GM23338 (cell line): ENCODE results near the gene MFRP. TPM values are rescaled to one million over a fixed set of nuclear protein-coding genes. Genes with fewer than 3 reads are reported as not detected.

Experiments
- ATAC-seq: fragments of 200-7000 bp; cut with Tn5 transposase; 3 replicates; pipeline ENCODE4 v1.9.1; 2020
- DNase-seq: peaks from one replicate; pipeline ENCODE4 v3.0.0-alpha.2; 2015; ENCODE audit warnings: low spot score
- H2AFZ ChIP-seq: fragments of 200-600 bp; sonication (generic); 2 replicates; pipeline ENCODE4 v1.8.0; 2016; ENCODE audit warnings: antibody characterized with exemption, mild to moderate bottlenecking, moderate library complexity
- H3F3A ChIP-seq: fragments of 200-600 bp; sonication (generic); replicated peaks from 2 replicates; pipeline ENCODE4 v1.8.0; 2017; ENCODE audit warnings: antibody characterized with exemption, mixed run types, low read depth
- H3K27ac ChIP-seq: fragments of 200-600 bp; sonication (generic); 2 replicates; pipeline ENCODE4 v1.6.1; 2016; ENCODE audit warnings: low read depth
- H3K27me3 ChIP-seq: fragments of 200-600 bp; sonication (generic); 2 replicates; pipeline ENCODE4 v1.8.0; 2016; ENCODE audit warnings: mild to moderate bottlenecking, mixed run types, moderate library complexity; ENCODE audit not compliant: insufficient read depth
- H3K36me3 ChIP-seq: fragments of 200-600 bp; sonication (generic); 2 replicates; pipeline ENCODE4 v1.8.0; 2016; ENCODE audit warnings: mild to moderate bottlenecking; ENCODE audit not compliant: insufficient read depth
- H3K4me1 ChIP-seq: fragments of 200-600 bp; sonication (generic); 2 replicates; pipeline ENCODE4 v1.8.0; 2016; ENCODE audit warnings: mild to moderate bottlenecking, moderate library complexity; ENCODE audit not compliant: insufficient read depth
- H3K4me2 ChIP-seq: fragments of 200-600 bp; sonication (generic); 2 replicates; pipeline ENCODE4 v1.7.1; 2017; ENCODE audit warnings: mixed run types
- H3K4me3 ChIP-seq: fragments of 200-600 bp; sonication (generic); 2 replicates; pipeline ENCODE4 v1.6.1; 2016; ENCODE audit warnings: mixed run types
- H3K79me2 ChIP-seq: fragments of 200-600 bp; sonication (generic); replicated peaks from 2 replicates; pipeline ENCODE4 v1.8.0; 2017; ENCODE audit warnings: mild to moderate bottlenecking; ENCODE audit not compliant: insufficient read depth
- H3K9me2 ChIP-seq: fragments of 200-600 bp; sonication (generic); 2 replicates; pipeline ENCODE4 v1.8.0; 2017; ENCODE audit not compliant: insufficient read depth
- H4K20me1 ChIP-seq: fragments of 200-600 bp; sonication (generic); replicated peaks from 2 replicates; pipeline ENCODE4 v1.8.0; 2017; ENCODE audit warnings: mild to moderate bottlenecking; ENCODE audit not compliant: insufficient read depth
- H3K27ac Mint-ChIP-seq: 2 replicates; pipeline ENCODE4 v1.8.0; 2020; ENCODE audit warnings: inconsistent platforms, mild to moderate bottlenecking, moderate library complexity, mixed read lengths
- H3K27me3 Mint-ChIP-seq: 3 replicates; pipeline ENCODE4 v1.8.0; 2022; ENCODE audit warnings: low read depth, mild to moderate bottlenecking, moderate library complexity, mixed read lengths, inconsistent platforms; ENCODE audit not compliant: insufficient read depth, poor library complexity
- H3K36me3 Mint-ChIP-seq: 3 replicates; pipeline ENCODE4 v1.8.0; 2021; ENCODE audit warnings: low read depth, mild to moderate bottlenecking, inconsistent platforms, moderate library complexity, mixed read lengths
- H3K4me1 Mint-ChIP-seq: 3 replicates; pipeline ENCODE4 v1.8.0; 2020; ENCODE audit warnings: mild to moderate bottlenecking, inconsistent platforms, mixed read lengths
- H3K4me3 Mint-ChIP-seq: 3 replicates; pipeline ENCODE4 v1.8.0; 2021; ENCODE audit warnings: moderate library complexity, mild to moderate bottlenecking, inconsistent platforms, mixed read lengths
- H3K9me3 Mint-ChIP-seq: 3 replicates; pipeline ENCODE4 v1.8.0; 2020; ENCODE audit warnings: moderate library complexity, mild to moderate bottlenecking, inconsistent platforms, mixed read lengths
- CREB1 ChIP-seq: fragments of 250-450 bp; sonication (Bioruptor Pico); IDR thresholded peaks from 2 replicates; pipeline ENCODE4 v1.5.0; 2020; ENCODE audit warnings: low read depth, mild to moderate bottlenecking, moderate library complexity
- EZH2phosphoT487 ChIP-seq: fragments of 200-600 bp; sonication (generic); IDR thresholded peaks from one replicate; pipeline ENCODE4 v1.8.1; 2018; ENCODE audit warnings: antibody characterized with exemption; ENCODE audit not compliant: unreplicated experiment
- POLR2AphosphoS5 ChIP-seq: IDR thresholded peaks from 2 replicates; pipeline ENCODE4 v1.6.1; 2016; ENCODE audit warnings: antibody characterized with exemption, low read depth
- STAT1 ChIP-seq: IDR thresholded peaks from one replicate; pipeline ENCODE4 v1.6.1; 2016; ENCODE audit warnings: antibody characterized with exemption; ENCODE audit not compliant: unreplicated experiment
- ZNF114 ChIP-seq: fragments of 250-450 bp; sonication (Bioruptor Pico); IDR thresholded peaks from 2 replicates; pipeline ENCODE4 v1.5.0; 2020; ENCODE audit warnings: mild to moderate bottlenecking, moderate library complexity
- polyA plus RNA-seq: library from polyadenylated mRNA; unstranded; fragments of >200 nt; fragmentation: Nextera tagmentation; extraction: Ambion mirVana; gene quantifications from 2 replicates; pipeline ENCODE4 v1.2.1, GENCODE V29; 2016
- total RNA-seq: library from RNA; depleted of rRNA; stranded (reverse); fragments of >200 nt; shearing (Covaris generic); gene quantifications from 2 replicates; pipeline ENCODE4 v1.2.3, GENCODE V29; 2014
- TF ChIP-seq, protein P1 (sequence below): fragments of 250-450 bp; sonication (Bioruptor Pico); IDR thresholded peaks from 2 replicates; pipeline ENCODE4 v1.5.0; 2020; ENCODE audit warnings: mild to moderate bottlenecking, moderate library complexity
- TF ChIP-seq, protein P2 (sequence below): IDR thresholded peaks from one replicate; pipeline ENCODE4 v1.6.1; 2018; ENCODE audit warnings: antibody characterized with exemption; ENCODE audit not compliant: unreplicated experiment

The MFRP gene
- total and polyA plus RNA-seq, 2 experiments from 2014 or later: 0.03 TPM; not detected in 1

DNA sequence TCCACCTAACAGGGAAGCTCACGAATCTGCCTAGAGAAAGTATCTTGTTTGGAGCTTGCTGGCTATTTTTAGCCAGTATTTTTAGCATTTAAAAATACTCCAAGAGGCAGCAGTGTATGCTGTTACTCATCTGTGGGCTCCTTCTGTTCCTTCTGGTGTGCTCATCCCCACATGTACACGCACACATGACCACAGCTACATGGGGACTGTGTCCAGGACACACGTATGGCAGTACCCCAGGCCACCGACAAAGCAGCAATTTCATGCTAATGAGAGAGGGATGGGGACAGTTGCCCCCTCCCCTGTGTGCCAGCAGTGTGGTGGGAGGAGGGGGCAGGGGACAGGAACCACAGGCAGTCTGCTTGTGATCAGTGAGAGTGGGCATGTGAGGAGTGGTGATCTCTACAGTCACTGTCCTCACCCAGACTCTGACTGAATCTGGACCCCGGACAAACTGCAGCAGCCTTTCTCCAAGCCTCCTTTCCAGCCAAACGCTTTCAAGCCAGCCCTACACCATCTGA is 18.6 kb upstream of the MFRP start:
- H3K36me3 ChIP-seq: no peaks in the 10 kb centered on the region
- H3K4me1 Mint-ChIP-seq: peaks cover 57% of the 10 kb centered on the region
- no peak overlapping the region for H3K27ac Mint-ChIP-seq
- peaks cover 44% of the 10 kb centered on the region for H3K27me3 Mint-ChIP-seq
- no peak for ATAC-seq
- peaks cover 41% of the 10 kb centered on the region for H3K4me1 ChIP-seq
- H3K79me2 ChIP-seq: no peaks in the 10 kb centered on the region
- no peaks in the 10 kb centered on the region; the same call in 1 of the 2 replicates for H3F3A ChIP-seq
- H3K4me3 Mint-ChIP-seq: no peak overlapping the region; the same call in 2 of the 3 replicates
- TF ChIP-seq, protein P1, sequence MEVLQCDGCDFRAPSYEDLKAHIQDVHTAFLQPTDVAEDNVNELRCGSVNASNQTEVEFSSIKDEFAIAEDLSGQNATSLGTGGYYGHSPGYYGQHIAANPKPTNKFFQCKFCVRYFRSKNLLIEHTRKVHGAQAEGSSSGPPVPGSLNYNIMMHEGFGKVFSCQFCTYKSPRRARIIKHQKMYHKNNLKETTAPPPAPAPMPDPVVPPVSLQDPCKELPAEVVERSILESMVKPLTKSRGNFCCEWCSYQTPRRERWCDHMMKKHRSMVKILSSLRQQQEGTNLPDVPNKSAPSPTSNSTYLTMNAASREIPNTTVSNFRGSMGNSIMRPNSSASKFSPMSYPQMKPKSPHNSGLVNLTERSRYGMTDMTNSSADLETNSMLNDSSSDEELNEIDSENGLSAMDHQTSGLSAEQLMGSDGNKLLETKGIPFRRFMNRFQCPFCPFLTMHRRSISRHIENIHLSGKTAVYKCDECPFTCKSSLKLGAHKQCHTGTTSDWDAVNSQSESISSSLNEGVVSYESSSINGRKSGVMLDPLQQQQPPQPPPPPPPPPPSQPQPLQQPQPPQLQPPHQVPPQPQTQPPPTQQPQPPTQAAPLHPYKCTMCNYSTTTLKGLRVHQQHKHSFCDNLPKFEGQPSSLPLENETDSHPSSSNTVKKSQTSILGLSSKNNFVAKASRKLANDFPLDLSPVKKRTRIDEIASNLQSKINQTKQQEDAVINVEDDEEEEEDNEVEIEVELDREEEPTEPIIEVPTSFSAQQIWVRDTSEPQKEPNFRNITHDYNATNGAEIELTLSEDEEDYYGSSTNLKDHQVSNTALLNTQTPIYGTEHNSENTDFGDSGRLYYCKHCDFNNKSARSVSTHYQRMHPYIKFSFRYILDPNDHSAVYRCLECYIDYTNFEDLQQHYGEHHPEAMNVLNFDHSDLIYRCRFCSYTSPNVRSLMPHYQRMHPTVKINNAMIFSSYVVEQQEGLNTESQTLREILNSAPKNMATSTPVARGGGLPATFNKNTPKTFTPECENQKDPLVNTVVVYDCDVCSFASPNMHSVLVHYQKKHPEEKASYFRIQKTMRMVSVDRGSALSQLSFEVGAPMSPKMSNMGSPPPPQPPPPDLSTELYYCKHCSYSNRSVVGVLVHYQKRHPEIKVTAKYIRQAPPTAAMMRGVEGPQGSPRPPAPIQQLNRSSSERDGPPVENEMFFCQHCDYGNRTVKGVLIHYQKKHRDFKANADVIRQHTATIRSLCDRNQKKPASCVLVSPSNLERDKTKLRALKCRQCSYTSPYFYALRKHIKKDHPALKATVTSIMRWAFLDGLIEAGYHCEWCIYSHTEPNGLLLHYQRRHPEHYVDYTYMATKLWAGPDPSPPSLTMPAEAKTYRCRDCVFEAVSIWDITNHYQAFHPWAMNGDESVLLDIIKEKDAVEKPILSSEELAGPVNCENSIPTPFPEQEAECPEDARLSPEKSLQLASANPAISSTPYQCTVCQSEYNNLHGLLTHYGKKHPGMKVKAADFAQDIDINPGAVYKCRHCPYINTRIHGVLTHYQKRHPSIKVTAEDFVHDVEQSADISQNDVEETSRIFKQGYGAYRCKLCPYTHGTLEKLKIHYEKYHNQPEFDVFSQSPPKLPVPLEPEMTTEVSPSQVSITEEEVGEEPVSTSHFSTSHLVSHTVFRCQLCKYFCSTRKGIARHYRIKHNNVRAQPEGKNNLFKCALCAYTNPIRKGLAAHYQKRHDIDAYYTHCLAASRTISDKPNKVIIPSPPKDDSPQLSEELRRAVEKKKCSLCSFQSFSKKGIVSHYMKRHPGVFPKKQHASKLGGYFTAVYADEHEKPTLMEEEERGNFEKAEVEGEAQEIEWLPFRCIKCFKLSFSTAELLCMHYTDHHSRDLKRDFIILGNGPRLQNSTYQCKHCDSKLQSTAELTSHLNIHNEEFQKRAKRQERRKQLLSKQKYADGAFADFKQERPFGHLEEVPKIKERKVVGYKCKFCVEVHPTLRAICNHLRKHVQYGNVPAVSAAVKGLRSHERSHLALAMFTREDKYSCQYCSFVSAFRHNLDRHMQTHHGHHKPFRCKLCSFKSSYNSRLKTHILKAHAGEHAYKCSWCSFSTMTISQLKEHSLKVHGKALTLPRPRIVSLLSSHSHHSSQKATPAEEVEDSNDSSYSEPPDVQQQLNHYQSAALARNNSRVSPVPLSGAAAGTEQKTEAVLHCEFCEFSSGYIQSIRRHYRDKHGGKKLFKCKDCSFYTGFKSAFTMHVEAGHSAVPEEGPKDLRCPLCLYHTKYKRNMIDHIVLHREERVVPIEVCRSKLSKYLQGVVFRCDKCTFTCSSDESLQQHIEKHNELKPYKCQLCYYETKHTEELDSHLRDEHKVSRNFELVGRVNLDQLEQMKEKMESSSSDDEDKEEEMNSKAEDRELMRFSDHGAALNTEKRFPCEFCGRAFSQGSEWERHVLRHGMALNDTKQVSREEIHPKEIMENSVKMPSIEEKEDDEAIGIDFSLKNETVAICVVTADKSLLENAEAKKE (CRISPR knock-in tag): no peak
- TF ChIP-seq POLR2AphosphoS5 (no peak), EZH2phosphoT487 (no peak), ZNF114 (CRISPR knock-in tag) (no peak), STAT1 (no peak), CREB1 (no peak)
- TF ChIP-seq, protein P2, sequence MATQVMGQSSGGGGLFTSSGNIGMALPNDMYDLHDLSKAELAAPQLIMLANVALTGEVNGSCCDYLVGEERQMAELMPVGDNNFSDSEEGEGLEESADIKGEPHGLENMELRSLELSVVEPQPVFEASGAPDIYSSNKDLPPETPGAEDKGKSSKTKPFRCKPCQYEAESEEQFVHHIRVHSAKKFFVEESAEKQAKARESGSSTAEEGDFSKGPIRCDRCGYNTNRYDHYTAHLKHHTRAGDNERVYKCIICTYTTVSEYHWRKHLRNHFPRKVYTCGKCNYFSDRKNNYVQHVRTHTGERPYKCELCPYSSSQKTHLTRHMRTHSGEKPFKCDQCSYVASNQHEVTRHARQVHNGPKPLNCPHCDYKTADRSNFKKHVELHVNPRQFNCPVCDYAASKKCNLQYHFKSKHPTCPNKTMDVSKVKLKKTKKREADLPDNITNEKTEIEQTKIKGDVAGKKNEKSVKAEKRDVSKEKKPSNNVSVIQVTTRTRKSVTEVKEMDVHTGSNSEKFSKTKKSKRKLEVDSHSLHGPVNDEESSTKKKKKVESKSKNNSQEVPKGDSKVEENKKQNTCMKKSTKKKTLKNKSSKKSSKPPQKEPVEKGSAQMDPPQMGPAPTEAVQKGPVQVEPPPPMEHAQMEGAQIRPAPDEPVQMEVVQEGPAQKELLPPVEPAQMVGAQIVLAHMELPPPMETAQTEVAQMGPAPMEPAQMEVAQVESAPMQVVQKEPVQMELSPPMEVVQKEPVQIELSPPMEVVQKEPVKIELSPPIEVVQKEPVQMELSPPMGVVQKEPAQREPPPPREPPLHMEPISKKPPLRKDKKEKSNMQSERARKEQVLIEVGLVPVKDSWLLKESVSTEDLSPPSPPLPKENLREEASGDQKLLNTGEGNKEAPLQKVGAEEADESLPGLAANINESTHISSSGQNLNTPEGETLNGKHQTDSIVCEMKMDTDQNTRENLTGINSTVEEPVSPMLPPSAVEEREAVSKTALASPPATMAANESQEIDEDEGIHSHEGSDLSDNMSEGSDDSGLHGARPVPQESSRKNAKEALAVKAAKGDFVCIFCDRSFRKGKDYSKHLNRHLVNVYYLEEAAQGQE: no peak
- H4K20me1 ChIP-seq: peaks cover 4% of the 10 kb centered on the region; the same call in 1 of the 2 replicates
- H3K9me2 ChIP-seq: no peaks in the 10 kb centered on the region
- peak overlapping the region; percentile 76 for H3K4me2 ChIP-seq
- no peak for DNase-seq
- no peak overlapping the region for H3K4me3 ChIP-seq
- no peak overlapping the region for H2AFZ ChIP-seq
- H3K9me3 Mint-ChIP-seq: peaks cover 2% of the 10 kb centered on the region; the same call in 1 of the 3 replicates
- no peak overlapping the region for H3K27ac ChIP-seq
- no peaks in the 10 kb centered on the region; the same call in 1 of the 3 replicates for H3K36me3 Mint-ChIP-seq
- H3K27me3 ChIP-seq: peaks cover 49% of the 10 kb centered on the region
